Glutamatergic neuron (in vitro differentiated cells): ENCODE measurements around the gene SHBG. TPM values are rescaled to one million over a fixed set of nuclear protein-coding genes. Genes with fewer than 3 reads are reported as not detected.

Source experiments
- DNase-seq: peaks from one replicate; pipeline ENCODE4 v3.0.0; 2022
- H3K27ac Mint-ChIP-seq: one replicate; pipeline ENCODE4 v1.8.0; 2020; ENCODE audit warnings: mild to moderate bottlenecking, mixed read lengths, inconsistent platforms; ENCODE audit not compliant: unreplicated experiment
- H3K27me3 Mint-ChIP-seq: one replicate; pipeline ENCODE4 v1.8.0; 2020; ENCODE audit warnings: mild to moderate bottlenecking, moderate library complexity, mixed read lengths, inconsistent platforms; ENCODE audit not compliant: unreplicated experiment
- H3K36me3 Mint-ChIP-seq: one replicate; pipeline ENCODE4 v1.8.0; 2020; ENCODE audit warnings: mild to moderate bottlenecking, mixed read lengths, inconsistent platforms; ENCODE audit not compliant: unreplicated experiment
- H3K4me1 Mint-ChIP-seq: one replicate; pipeline ENCODE4 v1.8.0; 2020; ENCODE audit warnings: mild to moderate bottlenecking, low read depth, mixed read lengths, inconsistent platforms; ENCODE audit not compliant: unreplicated experiment
- H3K4me3 Mint-ChIP-seq: one replicate; pipeline ENCODE4 v1.8.0; 2020; ENCODE audit warnings: mild to moderate bottlenecking, mixed read lengths, inconsistent platforms; ENCODE audit not compliant: unreplicated experiment
- H3K9me3 Mint-ChIP-seq: one replicate; pipeline ENCODE4 v1.8.0; 2020; ENCODE audit warnings: mild to moderate bottlenecking, moderate library complexity, mixed read lengths, inconsistent platforms; ENCODE audit not compliant: unreplicated experiment
- total RNA-seq: library from RNA; stranded (reverse); fragmentation: NEBNext Ultra II Directional; extraction: Animal tissue kit (Norgen Biotek cat#: 25700); gene quantifications from one replicate; pipeline ENCODE4 v1.2.1, GENCODE V29; 2021; ENCODE audit not compliant: unreplicated experiment
- TF ChIP-seq, protein P1 (sequence below): fragments of 200-600 bp; sonication (generic); IDR thresholded peaks from one replicate; pipeline ENCODE4 v1.5.0; 2021; ENCODE audit not compliant: partially characterized antibody, unreplicated experiment

The SHBG gene
- total RNA-seq, 1 donor from 2014 or later, result not detected

GRCh38 chr17:7652388-7653356 is 22.7 kb downstream of the SHBG start:
- TF ChIP-seq, protein P1, sequence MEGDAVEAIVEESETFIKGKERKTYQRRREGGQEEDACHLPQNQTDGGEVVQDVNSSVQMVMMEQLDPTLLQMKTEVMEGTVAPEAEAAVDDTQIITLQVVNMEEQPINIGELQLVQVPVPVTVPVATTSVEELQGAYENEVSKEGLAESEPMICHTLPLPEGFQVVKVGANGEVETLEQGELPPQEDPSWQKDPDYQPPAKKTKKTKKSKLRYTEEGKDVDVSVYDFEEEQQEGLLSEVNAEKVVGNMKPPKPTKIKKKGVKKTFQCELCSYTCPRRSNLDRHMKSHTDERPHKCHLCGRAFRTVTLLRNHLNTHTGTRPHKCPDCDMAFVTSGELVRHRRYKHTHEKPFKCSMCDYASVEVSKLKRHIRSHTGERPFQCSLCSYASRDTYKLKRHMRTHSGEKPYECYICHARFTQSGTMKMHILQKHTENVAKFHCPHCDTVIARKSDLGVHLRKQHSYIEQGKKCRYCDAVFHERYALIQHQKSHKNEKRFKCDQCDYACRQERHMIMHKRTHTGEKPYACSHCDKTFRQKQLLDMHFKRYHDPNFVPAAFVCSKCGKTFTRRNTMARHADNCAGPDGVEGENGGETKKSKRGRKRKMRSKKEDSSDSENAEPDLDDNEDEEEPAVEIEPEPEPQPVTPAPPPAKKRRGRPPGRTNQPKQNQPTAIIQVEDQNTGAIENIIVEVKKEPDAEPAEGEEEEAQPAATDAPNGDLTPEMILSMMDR, result no peak
- Mint-ChIP-seq H3K36me3 (peaks cover 4% of the 10 kb centered on the region), H3K4me1 (peaks cover 33% of the 10 kb centered on the region), H3K27me3 (peaks cover 27% of the 10 kb centered on the region), H3K9me3 (peaks cover 17% of the 10 kb centered on the region), H3K4me3 (peak overlapping the region; percentile 80), H3K27ac (no peak overlapping the region)
- no peak for DNase-seq

DNA sequence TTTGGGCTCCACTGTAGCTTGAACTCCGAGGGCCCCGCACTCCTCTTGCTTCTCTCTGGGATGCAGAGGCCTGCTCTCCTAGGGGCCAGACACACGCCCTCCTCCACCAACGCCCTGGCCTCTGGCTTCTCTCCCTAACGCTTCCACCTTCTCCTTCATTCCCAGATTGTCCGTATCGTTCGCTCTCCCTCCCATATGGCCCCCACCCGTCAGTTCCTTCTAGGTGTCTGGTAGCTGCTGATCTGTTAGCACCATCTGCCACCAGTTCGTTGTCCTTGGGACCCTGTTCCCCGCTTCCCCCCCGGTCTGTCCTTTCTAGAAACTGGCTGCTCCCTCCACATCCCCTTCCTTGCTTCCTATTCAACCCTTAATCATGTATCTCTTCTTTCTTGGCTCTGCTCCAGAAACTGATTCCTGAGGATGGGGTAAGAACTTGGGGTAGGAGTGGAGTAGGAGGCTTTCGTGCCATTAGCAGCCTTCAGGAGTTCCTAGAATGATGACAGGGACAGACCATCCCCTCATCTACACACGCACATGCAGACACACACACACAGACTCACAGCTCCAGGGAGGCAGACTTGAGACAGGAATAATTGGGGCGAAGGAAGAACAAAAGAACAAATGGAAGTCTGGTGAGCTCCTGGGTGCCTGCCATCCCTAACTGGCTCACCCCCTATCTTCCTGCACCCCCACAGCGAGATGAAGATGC is 25.1 kb downstream of the SHBG start:
- DNase-seq, result no peak
- Mint-ChIP-seq H3K9me3 (peaks cover 17% of the 10 kb centered on the region), H3K27me3 (peaks cover 27% of the 10 kb centered on the region), H3K36me3 (peaks cover 4% of the 10 kb centered on the region), H3K4me3 (peak overlapping the region; percentile 27), H3K4me1 (peaks cover 30% of the 10 kb centered on the region), H3K27ac (no peak overlapping the region)
- TF ChIP-seq, protein P1, result no peak

- Mint-ChIP-seq H3K9me3 (peaks cover 15% of the 10 kb centered on the region), H3K4me1 (peaks cover 25% of the 10 kb centered on the region), H3K4me3 (peak overlapping the region; percentile 27), H3K27ac (no peak overlapping the region), H3K27me3 (peaks cover 26% of the 10 kb centered on the region), H3K36me3 (peaks cover 4% of the 10 kb centered on the region)
- no peak for DNase-seq
- TF ChIP-seq, protein P1, result no peak
Measured at GRCh38 chr17:7655541-7655840, 25.6 kb downstream of the SHBG start.

GRCh38 chr17:7656958-7657609 is 27.1 kb downstream of the SHBG start:
- H3K4me1 Mint-ChIP-seq, result peaks cover 23% of the 10 kb centered on the region
- peaks cover 11% of the 10 kb centered on the region for H3K9me3 Mint-ChIP-seq
- peak overlapping the region; percentile 76 for H3K4me3 Mint-ChIP-seq
- peaks cover 16% of the 10 kb centered on the region for H3K27me3 Mint-ChIP-seq
- peak; percentile 74 for DNase-seq
- TF ChIP-seq, protein P1, result no peak
- peaks cover 4% of the 10 kb centered on the region for H3K36me3 Mint-ChIP-seq
- H3K27ac Mint-ChIP-seq, result peak overlapping the region; percentile 84
